Right ventricle myocardium inferior (tissue), 1 donor: ENCODE measurements around the gene MTMR12. TPM values are rescaled to one million over a fixed set of nuclear protein-coding genes. Genes with fewer than 3 reads are reported as not detected.
A peak's percentile ranks its signal among the peaks of the same experiment; 100 is the strongest.
"Not testable (repeated sequence)": the region's sequence is repeated elsewhere in the genome, so short reads cannot be mapped to it uniquely, and the experiment has no call there.

Source experiments
- ATAC-seq: fragments of 200-7000 bp; cut with Tn5 transposase; one replicate; pipeline ENCODE4 v1.9.1; 2020; ENCODE audit warnings: mild to moderate bottlenecking, moderate library complexity
- DNase-seq: peaks from one replicate; pipeline ENCODE4 v3.0.0; 2021; ENCODE audit errors: missing footprints
- intact Hi-C: fragments of 100-400 bp; cut with DNase I; formaldehyde crosslinking; loops from one replicate; pipeline ENCODE4 v1.11.0; 2022
- total RNA-seq: library from RNA; stranded (reverse); fragmentation: NEBNext Ultra II Directional; extraction: Animal tissue kit (Norgen Biotek cat#: 25700); gene quantifications from one replicate; pipeline ENCODE4 v1.2.1, GENCODE V29; 2021
- donor health status: DM: no; HTN: yes; CAD: no; lungs with severe emphysema.

Gene MTMR12
- total RNA-seq, 1 donor from 2014 or later, result 18.7 TPM

DNA sequence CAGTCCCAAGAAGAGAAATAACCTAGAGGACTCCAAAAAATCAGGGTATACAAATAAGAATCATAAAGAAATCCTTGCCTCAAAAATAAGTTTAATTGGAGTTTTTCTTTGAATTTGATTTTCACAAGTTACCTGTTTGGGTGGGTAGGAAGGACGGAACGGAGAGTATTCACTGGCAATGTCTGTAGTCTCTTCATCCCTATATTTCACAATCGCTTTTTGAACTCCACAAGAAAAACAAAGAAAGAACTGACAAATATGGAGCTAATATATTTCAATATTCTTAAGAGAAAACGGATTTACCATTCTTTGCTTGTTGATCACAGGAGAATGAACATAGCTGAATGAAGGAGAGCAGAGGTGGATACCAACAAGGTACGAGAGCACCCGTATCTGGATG is 30.1 kb downstream of the MTMR12 start:
- intact Hi-C loops, result no loop called here
- DNase-seq (no peak), ATAC-seq (no peak)

DNA sequence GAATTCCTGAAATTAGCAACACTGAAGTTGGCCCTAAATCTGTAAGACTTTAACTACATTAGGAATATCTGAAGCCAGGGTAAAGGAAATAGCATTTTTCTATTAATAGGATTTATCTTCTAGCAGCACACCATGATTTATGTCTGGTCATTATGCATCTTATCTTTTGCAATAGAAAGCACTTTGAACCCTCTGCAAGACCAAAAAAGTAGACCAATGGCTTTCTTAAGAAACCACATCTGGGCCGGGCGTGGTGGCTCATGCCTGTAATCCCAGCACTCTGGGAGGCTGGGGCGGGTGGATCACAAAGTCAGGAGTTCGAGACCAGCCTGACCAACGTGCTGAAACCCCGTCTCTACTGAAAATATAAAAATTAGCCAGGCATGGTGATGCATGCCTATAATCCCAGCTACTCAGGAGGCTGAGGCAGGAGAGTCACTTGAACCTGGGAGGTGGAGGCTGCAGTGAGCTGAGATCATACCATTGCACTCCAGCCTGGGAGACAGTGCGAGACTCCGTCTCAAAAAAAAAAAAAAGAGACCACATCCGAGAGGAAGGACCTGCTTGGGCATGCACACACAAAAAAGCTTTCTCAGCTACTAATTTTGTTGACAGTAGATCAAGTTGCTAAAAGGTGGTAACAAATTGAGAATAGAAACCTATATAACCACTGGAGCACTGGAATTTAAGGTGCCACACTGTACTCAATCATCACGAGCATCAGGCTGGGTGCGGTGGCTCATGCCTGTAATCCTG is 31.2 kb downstream of the MTMR12 start:
- ATAC-seq, intact Hi-C loops, DNase-seq: not testable (repeated sequence)

GRCh38 chr5:32280656-32281081 is 32.1 kb downstream of the MTMR12 start:
- ATAC-seq, result no peak
- intact Hi-C loops, result no loop called here
- no peak for DNase-seq

GRCh38 chr5:32279786-32280185 is 33.0 kb downstream of the MTMR12 start:
- intact Hi-C loops, result no loop called here
- ATAC-seq, result no peak
- no peak for DNase-seq

- no peak for ATAC-seq
- intact Hi-C loops, result no loop called here
- no peak for DNase-seq
These were observed 33.5 kb downstream of the MTMR12 start for GRCh38 chr5:32279223-32279622.

DNA sequence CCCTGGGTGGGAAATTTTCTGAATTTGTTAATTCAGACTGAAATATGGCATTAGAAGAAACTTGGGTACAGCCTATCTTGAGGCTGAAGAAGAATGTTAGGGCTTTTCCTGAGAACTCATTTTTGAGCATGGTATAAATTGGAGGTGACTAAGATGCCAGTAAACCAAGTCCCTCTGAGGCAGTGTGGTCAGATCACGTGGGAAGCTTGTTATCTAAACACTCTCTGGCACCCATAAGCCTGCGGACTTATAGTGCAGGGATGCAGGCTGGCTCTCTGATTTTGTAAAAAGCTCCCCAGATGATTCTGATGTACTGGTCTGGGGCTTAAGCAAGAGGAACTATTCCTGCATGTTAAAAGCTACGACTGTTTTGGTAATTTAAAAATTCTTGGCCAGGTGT is 34.3 kb downstream of the MTMR12 start:
- ATAC-seq (no peak), DNase-seq (no peak)
- intact Hi-C loops, result no loop called here

- intact Hi-C loops, result no loop called here
- ATAC-seq, result no peak
- no peak for DNase-seq
These were observed 34.9 kb downstream of the MTMR12 start for GRCh38 chr5:32277798-32278197.

DNA sequence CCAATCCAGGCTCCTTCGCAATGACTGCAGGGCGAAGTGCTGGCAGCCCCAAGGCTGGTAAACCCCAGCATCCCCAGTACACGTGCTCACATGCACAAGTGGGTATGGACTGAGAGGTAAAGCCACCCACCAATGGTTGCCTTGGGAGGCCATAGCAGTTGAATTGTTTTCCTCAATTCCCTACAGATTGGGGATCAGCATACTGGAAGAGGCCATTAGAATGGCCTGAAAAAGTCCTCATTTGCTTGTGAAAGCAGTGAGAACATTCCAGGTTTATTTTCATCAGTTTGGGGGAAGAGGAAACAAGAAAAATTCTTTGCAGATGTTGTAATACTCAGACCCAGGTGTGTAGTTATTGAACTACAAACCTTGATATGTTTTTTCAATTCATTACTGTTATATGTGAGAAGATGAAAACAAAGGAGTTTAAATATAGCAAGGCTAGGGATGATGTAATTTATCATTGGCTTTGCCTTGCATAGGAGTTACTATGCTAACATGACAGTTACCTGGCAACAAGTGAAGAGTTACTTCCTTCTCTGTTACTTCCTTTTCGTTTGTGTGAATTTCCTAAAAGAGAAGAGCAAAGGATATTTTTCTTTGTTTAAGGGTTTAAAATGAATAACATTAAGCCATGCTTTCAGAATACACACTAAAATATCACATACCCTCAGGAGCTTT is 36.4 kb downstream of the MTMR12 start:
- intact Hi-C loops, result no loop called here
- DNase-seq (no peak), ATAC-seq (peak; percentile 52)

DNA sequence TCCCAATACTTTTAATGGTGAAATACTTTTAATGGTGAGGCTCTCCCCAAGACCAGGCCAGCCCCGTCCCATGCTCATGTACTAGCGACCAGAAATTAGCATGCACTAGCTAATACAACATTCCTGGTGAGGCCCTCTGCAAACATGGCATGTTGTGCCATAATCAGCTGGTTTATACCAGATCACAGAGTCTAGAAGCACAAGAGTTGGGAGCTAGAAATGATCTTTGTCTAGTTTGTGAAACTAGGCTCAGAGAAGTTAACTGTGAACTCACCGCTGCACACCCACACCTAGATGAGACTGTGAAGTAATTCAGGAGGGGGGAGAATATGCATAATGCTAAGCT is 37.4 kb downstream of the MTMR12 start:
- intact Hi-C loops, result loop anchor here (2.0 kb wide), 1 partner anchor 37 kb away; the partner anchor contains the start of gene MTMR12
- DNase-seq (no peak), ATAC-seq (no peak)

GRCh38 chr5:32274548-32275395 is 38.0 kb downstream of the MTMR12 start:
- no peak for DNase-seq
- intact Hi-C loops, result loop anchor here (2.0 kb wide), 1 partner anchor 38 kb away; the partner anchor contains the start of gene MTMR12
- ATAC-seq, result no peak

GRCh38 chr5:32273821-32274220 is 38.9 kb downstream of the MTMR12 start:
- intact Hi-C loops, result loop anchor here (2.0 kb wide), 1 partner anchor 39 kb away; the partner anchor contains the start of gene MTMR12

DNA sequence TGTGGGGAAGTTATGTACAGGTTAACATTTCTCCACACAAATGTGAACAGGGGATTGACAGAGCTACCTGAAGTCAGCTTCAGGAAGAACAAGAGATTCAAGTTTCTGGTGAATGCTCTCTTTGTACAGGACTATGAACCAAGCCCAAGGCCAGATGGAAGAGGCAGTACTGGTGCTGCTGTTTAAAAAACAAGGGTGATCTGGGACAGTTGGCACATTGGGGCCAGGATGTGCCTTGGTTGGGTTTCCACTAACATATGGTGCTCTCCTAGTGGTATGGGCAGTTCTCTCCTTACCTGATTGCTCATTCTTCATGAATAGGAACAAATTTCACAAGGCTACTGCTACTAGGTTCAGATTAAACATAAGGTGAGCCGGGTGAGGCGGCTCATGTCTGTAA is 40.0 kb downstream of the MTMR12 start:
- DNase-seq (no peak), ATAC-seq (no peak)
- intact Hi-C loops, result no loop called here

More at GRCh38 chr5:32273821-32274220, 38.9 kb downstream of the MTMR12 start:
- DNase-seq (no peak), ATAC-seq (no peak)

GRCh38 chr5:32270946-32271345 is 41.8 kb downstream of the MTMR12 start:
- DNase-seq (no peak), ATAC-seq (no peak)
- intact Hi-C loops, result no loop called here

- intact Hi-C loops, result no loop called here
- DNase-seq (no peak), ATAC-seq (no peak)
These were observed 42.6 kb downstream of the MTMR12 start for GRCh38 chr5:32270178-32270577.

GRCh38 chr5:32265902-32266301 is 46.8 kb downstream of the MTMR12 start:
- intact Hi-C loops, result no loop called here
- ATAC-seq (no peak), DNase-seq (no peak)

- ATAC-seq, result no peak
- intact Hi-C loops, result no loop called here
- no peak for DNase-seq
These were observed 47.7 kb downstream of the MTMR12 start for GRCh38 chr5:32264957-32265572.

GRCh38 chr5:32263684-32264083 is 49.1 kb downstream of the MTMR12 start:
- no peak for ATAC-seq
- intact Hi-C loops, result no loop called here
- DNase-seq, result no peak

DNA sequence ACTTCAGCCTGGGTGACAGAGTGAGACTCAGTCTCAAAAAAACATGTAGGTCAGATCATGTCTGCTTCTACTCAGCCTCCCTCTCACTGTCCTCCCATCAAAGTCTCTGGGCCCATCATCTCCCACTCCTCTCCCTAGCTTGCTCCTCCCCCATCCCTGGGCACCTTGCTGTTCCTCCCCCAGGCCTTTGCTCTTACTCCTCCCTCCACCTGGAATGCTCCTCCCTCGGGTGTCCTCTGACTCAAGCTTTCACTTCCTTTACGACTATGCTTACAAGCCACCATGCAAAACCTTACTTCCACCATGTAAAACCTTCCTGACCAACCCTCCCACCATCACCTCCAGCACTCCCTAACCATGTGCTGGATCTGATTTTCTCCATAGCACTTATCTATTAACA is 51.5 kb downstream of the MTMR12 start:
- ATAC-seq, result no peak
- intact Hi-C loops, result no loop called here

DNA sequence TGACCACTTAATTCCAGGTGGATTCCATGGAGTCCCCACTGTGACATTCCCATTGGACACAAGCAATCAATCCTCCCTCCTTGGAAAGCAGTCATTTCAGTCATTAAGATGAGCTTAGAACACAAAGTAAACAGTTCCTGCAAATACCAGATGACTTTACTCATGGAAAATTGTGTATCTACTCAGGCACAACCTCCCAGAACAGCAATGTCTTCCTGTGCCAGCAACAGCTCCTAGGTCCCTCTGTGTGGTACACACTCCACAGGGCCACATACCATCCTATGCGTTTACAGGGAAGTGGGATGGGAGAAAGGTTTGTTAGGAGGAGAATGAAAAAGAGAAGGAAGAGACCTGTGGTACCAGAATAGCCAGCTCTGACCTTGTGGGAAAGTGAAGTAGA is 53.7 kb downstream of the MTMR12 start:
- no peak for ATAC-seq
- intact Hi-C loops, result no loop called here

More for the DNA sequence above, 51.5 kb downstream of the MTMR12 start:
- DNase-seq, result no peak

More for the DNA sequence above, 53.7 kb downstream of the MTMR12 start:
- DNase-seq, result no peak
